HEK293 (cell line): ENCODE results near the gene KLHL6.
"Not testable (repeated sequence)": the region's sequence is repeated elsewhere in the genome, so short reads cannot be mapped to it uniquely, and the experiment has no call there.

Source experiments
- CTCF ChIA-PET: fragments of 350-600 bp; formaldehyde crosslinking; extraction: SDS; loops from one replicate; lab custom pipeline; 2021; ENCODE audit warnings: antibody characterized with exemption; lab: Yijun Ruan, JAX
- POLR2A ChIA-PET: fragments of 300-600 bp; formaldehyde crosslinking; extraction: SDS; loops from one replicate; lab custom pipeline; 2020; ENCODE audit warnings: antibody characterized with exemption, inconsistent platforms; lab: Yijun Ruan, JAX
- H3K27ac ChIP-seq: fragments of 200-500 bp; sonication (Bioruptor generic); 2 replicates; pipeline ENCODE4 v1.5.1; 2014; ENCODE audit warnings: low read depth, low read length, control low read depth, inconsistent platforms; ENCODE audit errors: extremely low read depth
- H3K36me3 ChIP-seq, 2 experiments: fragments of 200-500 bp in 1 of 2; sonication (Bioruptor generic) in 1 of 2; 1 replicate in 1 of 2; 2 replicates in 1 of 2; pipeline ENCODE4 v1.5.1; 2014 to 2017; ENCODE audit warnings: inconsistent platforms in 2 of 2, low read length in 2 of 2; ENCODE audit not compliant: control insufficient read depth in 2 of 2, insufficient read depth in 1 of 2
- H3K4me1 ChIP-seq: fragments of 200-500 bp; sonication (Bioruptor generic); 2 replicates; pipeline ENCODE4 v1.5.1; 2014; ENCODE audit warnings: mild to moderate bottlenecking, low read length, inconsistent platforms; ENCODE audit not compliant: control insufficient read depth, insufficient read depth
- H3K4me3 ChIP-seq: 2 replicates; pipeline ENCODE4 v1.5.1; 2011; ENCODE audit warnings: low read depth, mild to moderate bottlenecking, control low read depth, low read length, moderate library complexity
- H3K9me3 ChIP-seq: fragments of 200-500 bp; sonication (Bioruptor generic); 2 replicates; pipeline ENCODE4 v1.5.1; 2014; ENCODE audit warnings: low read depth, low read length, inconsistent platforms; ENCODE audit not compliant: control insufficient read depth, insufficient read depth
- GLI4 ChIP-seq: fragments of 450-650 bp; formaldehyde crosslinking; IDR thresholded peaks from 2 replicates; pipeline ENCODE4 v1.5.1; 2016; ENCODE audit warnings: missing biosample characterization, missing genetic modification characterization
- GLIS1 ChIP-seq: fragments of 450-650 bp; formaldehyde crosslinking; IDR thresholded peaks from 2 replicates; pipeline ENCODE4 v1.5.1; 2016; ENCODE audit warnings: missing biosample characterization, missing genetic modification characterization
- GLIS2 ChIP-seq: fragments of 450-650 bp; formaldehyde crosslinking; IDR thresholded peaks from 2 replicates; pipeline ENCODE4 v1.5.1; 2016; ENCODE audit warnings: missing biosample characterization, missing genetic modification characterization
- ZBTB17 ChIP-seq: fragments of 450-650 bp; formaldehyde crosslinking; IDR thresholded peaks from 2 replicates; pipeline ENCODE4 v1.5.1; 2016; ENCODE audit warnings: missing biosample characterization, missing genetic modification characterization
- ZBTB20 ChIP-seq: fragments of 450-650 bp; formaldehyde crosslinking; IDR thresholded peaks from 2 replicates; pipeline ENCODE4 v1.5.1; 2016; ENCODE audit warnings: missing biosample characterization, missing genetic modification characterization
- ZFP37 ChIP-seq: fragments of 450-650 bp; formaldehyde crosslinking; IDR thresholded peaks from 2 replicates; pipeline ENCODE4 v1.5.1; 2016; ENCODE audit warnings: missing biosample characterization, missing genetic modification characterization
- ZNF2 ChIP-seq: fragments of 450-650 bp; formaldehyde crosslinking; IDR thresholded peaks from 2 replicates; pipeline ENCODE4 v1.5.1; 2016; ENCODE audit warnings: missing biosample characterization, missing genetic modification characterization
- ZNF416 ChIP-seq: fragments of 450-650 bp; formaldehyde crosslinking; IDR thresholded peaks from 2 replicates; pipeline ENCODE4 v1.5.1; 2016; ENCODE audit warnings: missing biosample characterization, missing genetic modification characterization
- ZNF560 ChIP-seq: fragments of 450-650 bp; formaldehyde crosslinking; IDR thresholded peaks from 2 replicates; pipeline ENCODE4 v1.5.1; 2017; ENCODE audit warnings: missing biosample characterization, missing genetic modification characterization, borderline replicate concordance
- ZNF677 ChIP-seq: fragments of 450-650 bp; IDR thresholded peaks from 2 replicates; pipeline ENCODE4 v1.5.0; 2018; ENCODE audit warnings: missing biosample characterization, mild to moderate bottlenecking, missing genetic modification characterization, moderate library complexity
- ZNF776 ChIP-seq: fragments of 450-650 bp; formaldehyde crosslinking; IDR thresholded peaks from 2 replicates; pipeline ENCODE4 v1.5.0; 2017; ENCODE audit warnings: missing biosample characterization, missing genetic modification characterization, borderline replicate concordance
- ZSCAN16 ChIP-seq: fragments of 450-650 bp; formaldehyde crosslinking; IDR thresholded peaks from 2 replicates; pipeline ENCODE4 v1.5.1; 2016; ENCODE audit warnings: missing biosample characterization, missing genetic modification characterization
- TF ChIP-seq, protein P1 (sequence below): fragments of 450-650 bp; formaldehyde crosslinking; IDR thresholded peaks from 2 replicates; pipeline ENCODE4 v1.5.1; 2016; ENCODE audit warnings: missing biosample characterization, missing genetic modification characterization
- TF ChIP-seq, protein P2 (sequence below): fragments of 450-650 bp; formaldehyde crosslinking; IDR thresholded peaks from 2 replicates; pipeline ENCODE4 v1.5.1; 2016; ENCODE audit warnings: missing biosample characterization, missing genetic modification characterization, low read depth
- TF ChIP-seq, protein P3 (sequence below): fragments of 450-650 bp; formaldehyde crosslinking; IDR thresholded peaks from 2 replicates; pipeline ENCODE4 v1.5.1; 2017; ENCODE audit warnings: missing biosample characterization, missing genetic modification characterization
- TF ChIP-seq, protein P4 (sequence below): fragments of 450-650 bp; formaldehyde crosslinking; IDR thresholded peaks from 2 replicates; pipeline ENCODE4 v1.5.1; 2017; ENCODE audit warnings: missing biosample characterization, missing genetic modification characterization

KLHL6 gene

DNA sequence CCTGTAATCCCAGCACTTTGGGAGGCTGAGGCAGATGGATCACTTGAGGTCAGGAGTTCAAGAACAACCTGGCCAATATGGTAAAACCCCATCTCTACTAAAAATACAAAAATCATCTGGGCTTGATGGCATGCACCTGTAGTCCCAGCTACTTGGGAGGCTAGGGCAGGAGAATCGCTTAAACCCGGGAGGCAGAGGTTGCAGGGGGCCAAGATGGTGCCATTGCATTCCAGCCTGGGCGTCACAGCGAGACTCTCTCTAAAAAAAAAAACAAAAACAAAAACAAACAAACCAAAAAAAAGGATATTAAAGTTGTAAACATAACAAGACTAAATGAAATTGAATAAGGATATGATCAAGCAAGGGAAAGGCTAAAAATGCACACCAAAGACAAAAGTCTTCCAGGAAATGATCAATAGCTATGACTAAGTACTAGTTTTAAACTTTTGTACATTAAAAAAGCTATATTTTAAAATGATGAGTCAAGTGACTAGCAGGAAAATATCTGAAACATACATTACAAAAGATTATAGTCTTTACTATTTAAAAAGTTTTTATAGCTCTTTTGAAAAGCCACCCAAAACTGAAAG lies 28.6 kb downstream of the KLHL6 start:
- H3K4me3 ChIP-seq, result no peak overlapping the region
- ChIA-PET POLR2A (no interaction called here), CTCF (interaction anchor here (0.6 kb wide), 2 partner anchors 28 to 56 kb away, joined by 3 to 6 read pairs; no protein-coding TSS in a partner anchor)
- H3K4me1 ChIP-seq, result no peaks in the 10 kb centered on the region
- no peaks in the 10 kb centered on the region for H3K36me3 ChIP-seq
- no peak for TF ChIP-seq ZNF677
- TF ChIP-seq, protein P1, sequence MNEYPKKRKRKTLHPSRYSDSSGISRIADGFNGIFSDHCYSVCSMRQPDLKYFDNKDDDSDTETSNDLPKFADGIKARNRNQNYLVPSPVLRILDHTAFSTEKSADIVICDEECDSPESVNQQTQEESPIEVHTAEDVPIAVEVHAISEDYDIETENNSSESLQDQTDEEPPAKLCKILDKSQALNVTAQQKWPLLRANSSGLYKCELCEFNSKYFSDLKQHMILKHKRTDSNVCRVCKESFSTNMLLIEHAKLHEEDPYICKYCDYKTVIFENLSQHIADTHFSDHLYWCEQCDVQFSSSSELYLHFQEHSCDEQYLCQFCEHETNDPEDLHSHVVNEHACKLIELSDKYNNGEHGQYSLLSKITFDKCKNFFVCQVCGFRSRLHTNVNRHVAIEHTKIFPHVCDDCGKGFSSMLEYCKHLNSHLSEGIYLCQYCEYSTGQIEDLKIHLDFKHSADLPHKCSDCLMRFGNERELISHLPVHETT, result no peak
- no peak overlapping the region for H3K27ac ChIP-seq
- no peaks in the 10 kb centered on the region for H3K9me3 ChIP-seq

DNA sequence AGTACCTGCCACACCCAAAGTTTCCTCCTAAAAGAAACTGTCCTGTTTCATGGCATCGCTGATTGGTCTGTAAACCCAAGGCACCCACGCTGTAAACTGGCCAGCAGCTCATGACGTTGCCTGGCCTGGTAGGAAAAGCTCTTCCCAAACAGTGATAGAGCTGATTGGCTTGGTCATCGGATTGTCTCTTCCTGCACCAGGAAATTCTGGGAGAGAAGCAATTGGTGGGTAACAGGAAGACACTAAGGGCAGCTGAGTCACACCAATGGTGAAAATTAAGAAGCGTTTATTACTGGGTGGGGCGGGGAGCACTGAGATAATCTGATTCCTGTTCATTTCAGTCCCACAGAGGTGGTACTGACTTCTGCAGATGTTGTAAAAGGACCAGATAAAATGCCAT lies 31.0 kb downstream of the KLHL6 start:
- TF ChIP-seq, protein P2, sequence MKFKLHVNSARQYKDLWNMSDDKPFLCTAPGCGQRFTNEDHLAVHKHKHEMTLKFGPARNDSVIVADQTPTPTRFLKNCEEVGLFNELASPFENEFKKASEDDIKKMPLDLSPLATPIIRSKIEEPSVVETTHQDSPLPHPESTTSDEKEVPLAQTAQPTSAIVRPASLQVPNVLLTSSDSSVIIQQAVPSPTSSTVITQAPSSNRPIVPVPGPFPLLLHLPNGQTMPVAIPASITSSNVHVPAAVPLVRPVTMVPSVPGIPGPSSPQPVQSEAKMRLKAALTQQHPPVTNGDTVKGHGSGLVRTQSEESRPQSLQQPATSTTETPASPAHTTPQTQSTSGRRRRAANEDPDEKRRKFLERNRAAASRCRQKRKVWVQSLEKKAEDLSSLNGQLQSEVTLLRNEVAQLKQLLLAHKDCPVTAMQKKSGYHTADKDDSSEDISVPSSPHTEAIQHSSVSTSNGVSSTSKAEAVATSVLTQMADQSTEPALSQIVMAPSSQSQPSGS (tag by site-specific recombination), result no peak
- TF ChIP-seq ZNF776 (tag by site-specific recombination) (no peak), ZSCAN16 (tag by site-specific recombination) (no peak)
- POLR2A ChIA-PET, result no interaction called here
- Histone ChIP-seq H3K36me3 (no peaks in the 10 kb centered on the region), H3K4me1 (no peaks in the 10 kb centered on the region), H3K27ac (no peak overlapping the region), H3K4me3 (no peak overlapping the region), H3K9me3 (no peaks in the 10 kb centered on the region)
- CTCF ChIA-PET, result no interaction called here

DNA sequence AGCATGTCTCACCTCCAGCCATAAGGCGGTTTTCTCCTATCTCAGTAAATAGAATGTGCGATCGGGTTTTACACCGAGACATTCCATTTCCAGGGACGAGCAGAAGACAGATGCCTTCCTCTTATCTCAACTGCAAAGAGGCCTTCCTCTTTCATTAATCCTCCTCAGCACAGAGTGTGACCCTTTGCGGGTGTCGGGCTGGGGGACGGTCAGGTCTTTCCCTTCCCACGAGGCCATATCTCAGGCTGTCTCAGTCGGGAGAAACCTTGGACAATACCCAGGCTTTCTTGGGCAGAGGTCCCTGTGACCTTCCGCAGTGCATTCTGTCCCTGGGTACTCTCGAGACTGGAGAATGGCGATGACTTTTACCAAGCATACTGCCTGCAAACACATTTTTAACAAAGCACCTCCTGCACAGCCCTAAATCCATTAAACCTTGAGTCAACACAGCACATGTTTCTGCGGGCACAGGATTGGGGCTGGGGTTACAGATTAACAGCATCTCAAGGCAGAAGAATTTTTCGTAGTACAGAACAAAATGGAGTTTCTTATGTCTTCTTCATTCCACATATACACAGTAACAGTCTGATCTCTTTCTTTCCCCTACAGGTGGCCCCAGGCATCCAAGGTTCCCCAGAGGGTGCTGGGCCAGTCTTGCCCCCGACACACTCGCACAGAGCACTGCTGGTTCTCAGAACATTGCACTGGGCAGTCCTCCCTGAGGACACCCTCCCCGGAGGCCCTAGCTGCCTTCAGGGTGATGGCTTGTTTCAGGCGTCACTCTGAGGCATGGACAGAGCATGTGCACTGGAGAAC lies 34.6 kb downstream of the KLHL6 start:
- H3K4me1 ChIP-seq, H3K36me3 ChIP-seq, CTCF ChIA-PET, H3K4me3 ChIP-seq, POLR2A ChIA-PET, H3K9me3 ChIP-seq, H3K27ac ChIP-seq: not testable (repeated sequence)

DNA sequence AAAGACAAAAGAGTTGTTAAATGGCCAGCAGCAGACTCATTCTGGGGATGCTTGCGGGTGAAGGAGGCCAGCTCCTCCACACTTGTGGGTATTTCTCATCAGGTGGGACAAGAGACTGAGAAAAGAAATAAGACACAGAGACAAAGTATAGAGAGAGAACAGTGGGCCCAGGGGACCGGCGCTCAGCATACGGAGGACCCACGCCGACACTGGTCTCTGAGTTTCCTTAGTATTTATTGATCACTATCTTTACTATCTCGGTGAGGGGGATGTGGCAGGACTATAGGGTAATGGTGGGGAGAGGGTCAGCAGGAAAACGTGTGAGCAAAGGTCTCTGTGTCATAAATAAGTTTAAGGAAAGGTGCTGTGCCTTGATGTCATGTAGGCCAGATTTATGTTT lies 35.2 kb downstream of the KLHL6 start:
- H3K4me1 ChIP-seq, H3K9me3 ChIP-seq, H3K36me3 ChIP-seq, H3K4me3 ChIP-seq, H3K27ac ChIP-seq, POLR2A ChIA-PET, CTCF ChIA-PET: not testable (repeated sequence)

DNA sequence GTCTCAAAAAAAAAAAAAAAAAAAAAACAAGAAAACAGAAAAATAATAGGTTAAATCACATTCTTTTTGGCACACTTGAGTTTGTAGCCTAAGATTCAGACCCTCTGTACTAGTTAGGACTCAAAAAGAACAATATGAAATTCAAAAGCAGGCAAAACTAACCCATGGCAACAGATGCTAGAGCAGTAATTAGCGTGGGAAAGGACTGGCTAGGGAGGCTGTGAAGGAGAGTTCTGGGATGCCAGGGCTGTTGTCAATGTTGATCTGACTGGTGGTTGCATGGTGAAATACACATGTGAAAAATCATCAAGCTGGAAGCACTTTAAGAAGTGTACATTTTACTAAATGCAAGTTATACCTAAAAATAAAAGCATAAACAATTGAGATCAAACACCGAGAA lies 35.6 kb downstream of the KLHL6 start:
- Histone ChIP-seq H3K27ac (no peak overlapping the region), H3K9me3 (no peaks in the 10 kb centered on the region), H3K36me3 (no peaks in the 10 kb centered on the region), H3K4me3 (no peak overlapping the region), H3K4me1 (no peaks in the 10 kb centered on the region)
- POLR2A ChIA-PET, result no interaction called here
- TF ChIP-seq ZNF2 (no peak), ZNF416 (tag by site-specific recombination) (no peak), ZNF560 (tag by site-specific recombination) (no peak), ZBTB20 (tag by site-specific recombination) (no peak), GLIS2 (tag by site-specific recombination) (no peak), GLI4 (tag by site-specific recombination) (no peak), ZFP37 (tag by site-specific recombination) (no peak), GLIS1 (no peak), ZBTB17 (tag by site-specific recombination) (no peak)
- TF ChIP-seq, protein P3, sequence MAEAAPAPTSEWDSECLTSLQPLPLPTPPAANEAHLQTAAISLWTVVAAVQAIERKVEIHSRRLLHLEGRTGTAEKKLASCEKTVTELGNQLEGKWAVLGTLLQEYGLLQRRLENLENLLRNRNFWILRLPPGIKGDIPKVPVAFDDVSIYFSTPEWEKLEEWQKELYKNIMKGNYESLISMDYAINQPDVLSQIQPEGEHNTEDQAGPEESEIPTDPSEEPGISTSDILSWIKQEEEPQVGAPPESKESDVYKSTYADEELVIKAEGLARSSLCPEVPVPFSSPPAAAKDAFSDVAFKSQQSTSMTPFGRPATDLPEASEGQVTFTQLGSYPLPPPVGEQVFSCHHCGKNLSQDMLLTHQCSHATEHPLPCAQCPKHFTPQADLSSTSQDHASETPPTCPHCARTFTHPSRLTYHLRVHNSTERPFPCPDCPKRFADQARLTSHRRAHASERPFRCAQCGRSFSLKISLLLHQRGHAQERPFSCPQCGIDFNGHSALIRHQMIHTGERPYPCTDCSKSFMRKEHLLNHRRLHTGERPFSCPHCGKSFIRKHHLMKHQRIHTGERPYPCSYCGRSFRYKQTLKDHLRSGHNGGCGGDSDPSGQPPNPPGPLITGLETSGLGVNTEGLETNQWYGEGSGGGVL (tag by site-specific recombination), result no peak
- TF ChIP-seq, protein P4, sequence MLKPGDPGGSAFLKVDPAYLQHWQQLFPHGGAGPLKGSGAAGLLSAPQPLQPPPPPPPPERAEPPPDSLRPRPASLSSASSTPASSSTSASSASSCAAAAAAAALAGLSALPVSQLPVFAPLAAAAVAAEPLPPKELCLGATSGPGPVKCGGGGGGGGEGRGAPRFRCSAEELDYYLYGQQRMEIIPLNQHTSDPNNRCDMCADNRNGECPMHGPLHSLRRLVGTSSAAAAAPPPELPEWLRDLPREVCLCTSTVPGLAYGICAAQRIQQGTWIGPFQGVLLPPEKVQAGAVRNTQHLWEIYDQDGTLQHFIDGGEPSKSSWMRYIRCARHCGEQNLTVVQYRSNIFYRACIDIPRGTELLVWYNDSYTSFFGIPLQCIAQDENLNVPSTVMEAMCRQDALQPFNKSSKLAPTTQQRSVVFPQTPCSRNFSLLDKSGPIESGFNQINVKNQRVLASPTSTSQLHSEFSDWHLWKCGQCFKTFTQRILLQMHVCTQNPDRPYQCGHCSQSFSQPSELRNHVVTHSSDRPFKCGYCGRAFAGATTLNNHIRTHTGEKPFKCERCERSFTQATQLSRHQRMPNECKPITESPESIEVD (tag by site-specific recombination), result no peak
- CTCF ChIA-PET, result no interaction called here
